A673 (cell line): ENCODE data around the gene KLHL5.

Experiments used
- EZH2 ChIP-seq: fragments of 200-600 bp; sonication (generic); IDR thresholded peaks from 2 replicates; pipeline ENCODE4 v1.6.1; 2017; ENCODE audit warnings: borderline replicate concordance, low read depth, mild to moderate bottlenecking, mixed read lengths, antibody characterized with exemption, low read length; ENCODE audit not compliant: poor library complexity, severe bottlenecking
- TF ChIP-seq, protein P1 (sequence below): fragments of 300-800, 200-600 bp; sonication (generic); conservative IDR thresholded peaks from 2 replicates; pipeline ENCODE4 v1.5.1; 2017; ENCODE audit warnings: low read depth, mild to moderate bottlenecking, antibody characterized with exemption, low read length, moderate library complexity, mixed read lengths

DNA sequence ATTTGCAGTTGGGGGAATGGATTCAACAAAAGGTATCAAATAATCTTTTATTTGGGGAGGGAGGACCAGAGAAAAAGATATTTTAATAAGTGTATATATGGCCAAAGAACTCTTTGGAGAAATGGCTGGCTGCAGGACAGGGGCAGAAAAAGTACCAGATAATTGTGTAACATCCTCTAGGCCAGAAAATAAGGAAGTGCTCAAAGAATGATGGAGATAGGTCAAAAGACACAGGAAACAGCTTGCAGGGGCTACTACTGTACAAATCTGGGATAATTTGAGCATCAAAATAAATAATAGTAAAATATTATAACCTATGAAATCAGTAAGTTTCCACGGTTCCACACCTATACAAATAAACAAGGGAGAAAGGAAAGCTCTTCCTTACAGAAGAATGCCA is 34.8 kb downstream of the KLHL5 start:
- TF ChIP-seq, protein P1, sequence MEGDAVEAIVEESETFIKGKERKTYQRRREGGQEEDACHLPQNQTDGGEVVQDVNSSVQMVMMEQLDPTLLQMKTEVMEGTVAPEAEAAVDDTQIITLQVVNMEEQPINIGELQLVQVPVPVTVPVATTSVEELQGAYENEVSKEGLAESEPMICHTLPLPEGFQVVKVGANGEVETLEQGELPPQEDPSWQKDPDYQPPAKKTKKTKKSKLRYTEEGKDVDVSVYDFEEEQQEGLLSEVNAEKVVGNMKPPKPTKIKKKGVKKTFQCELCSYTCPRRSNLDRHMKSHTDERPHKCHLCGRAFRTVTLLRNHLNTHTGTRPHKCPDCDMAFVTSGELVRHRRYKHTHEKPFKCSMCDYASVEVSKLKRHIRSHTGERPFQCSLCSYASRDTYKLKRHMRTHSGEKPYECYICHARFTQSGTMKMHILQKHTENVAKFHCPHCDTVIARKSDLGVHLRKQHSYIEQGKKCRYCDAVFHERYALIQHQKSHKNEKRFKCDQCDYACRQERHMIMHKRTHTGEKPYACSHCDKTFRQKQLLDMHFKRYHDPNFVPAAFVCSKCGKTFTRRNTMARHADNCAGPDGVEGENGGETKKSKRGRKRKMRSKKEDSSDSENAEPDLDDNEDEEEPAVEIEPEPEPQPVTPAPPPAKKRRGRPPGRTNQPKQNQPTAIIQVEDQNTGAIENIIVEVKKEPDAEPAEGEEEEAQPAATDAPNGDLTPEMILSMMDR: no peak
- TF ChIP-seq EZH2: no peak
